K562 (cell line): Measurements from ENCODE around the gene PTTG1IP. TPM values are rescaled to one million over a fixed set of nuclear protein-coding genes. Genes with fewer than 3 reads are reported as not detected.

ENCODE experiments used
- ATF1 ChIP-seq, 2 experiments: fragments of 450-650 bp in 1 of 2; IDR thresholded peaks; 2 replicates each; pipeline ENCODE4 v1.6.1; 2016; ENCODE audit warnings: missing compliant biosample characterization in 1 of 2, missing genetic modification characterization in 1 of 2
- KAT2B ChIP-seq: IDR thresholded peaks from one replicate; pipeline ENCODE4 v1.6.1; 2012; ENCODE audit warnings: low read depth, mild to moderate bottlenecking, control low read depth, inconsistent platforms, low read length, moderate library complexity
- SMAD4 ChIP-seq: fragments of 250-450 bp; sonication (Bioruptor Pico); conservative IDR thresholded peaks from 2 replicates; pipeline ENCODE4 v1.8.0; 2021; ENCODE audit warnings: inconsistent platforms, mild to moderate bottlenecking, moderate library complexity
- XRCC5 ChIP-seq: fragments of 200-400 bp; formaldehyde crosslinking; IDR thresholded peaks from 2 replicates; pipeline ENCODE4 v1.6.1; 2017; ENCODE audit warnings: low read depth, mild to moderate bottlenecking, low read length
- polyA plus RNA-seq, 8 experiments: library from polyadenylated mRNA; depleted of rRNA in 4 of 8; stranded (reverse) in 5 of 8; unstranded in 3 of 8; fragments of >200 nt; fragmentation: Nextera tagmentation in 2 of 8; fragmentation: Illumina TruSeq in 1 of 8; extraction: Ambion mirVana in 2 of 8; extraction: Trizol in 1 of 8; gene quantifications; 2 replicates each; pipeline versions ENCODE4 v1.2.1 to v1.2.3, GENCODE V29; 2011 to 2014; ENCODE audit warnings: inconsistent platforms in 1 of 8, missing spikeins in 1 of 8
- total RNA-seq, 7 experiments: library from RNA; depleted of rRNA in 6 of 7; stranded (reverse); fragments of >200 nt in 6 of 7; fragmentation: Illumina TruSeq in 2 of 7; extraction: Trizol in 2 of 7; gene quantifications; 2 replicates each; pipeline versions ENCODE4 v1.2.1 to v1.2.3, GENCODE V29; 2011 to 2021; ENCODE audit warnings: low replicate concordance in 1 of 7
- TF ChIP-seq, protein P1 (sequence below): fragments of 250-450 bp; sonication (Bioruptor Pico); IDR thresholded peaks from 2 replicates; pipeline ENCODE4 v1.5.0; 2021
- TF ChIP-seq, protein P2 (sequence below): fragments of 250-450 bp; sonication (Bioruptor Pico); IDR thresholded peaks from 2 replicates; pipeline ENCODE4 v1.4.0; 2020; ENCODE audit warnings: mild to moderate bottlenecking, moderate library complexity
- TF ChIP-seq, protein P3 (sequence below): fragments of 200-800 bp; sonication (Bioruptor generic); IDR thresholded peaks from 2 replicates; pipeline ENCODE4 v1.6.1; 2017; ENCODE audit warnings: missing genetic modification characterization, missing compliant biosample characterization
- TF ChIP-seq, protein P4 (sequence below): fragments of 250-450 bp; sonication (Bioruptor Pico); IDR thresholded peaks from 2 replicates; pipeline ENCODE4 v1.8.0; 2022; ENCODE audit warnings: inconsistent platforms
- TF ChIP-seq, protein P5 (sequence below): sonication (generic); formaldehyde crosslinking; IDR thresholded peaks from 2 replicates; pipeline ENCODE4 v1.8.0; 2022; ENCODE audit warnings: mild to moderate bottlenecking, missing genetic modification reagents, borderline replicate concordance
- TF ChIP-seq, protein P6 (sequence below): sonication (generic); formaldehyde crosslinking; IDR thresholded peaks from 2 replicates; pipeline ENCODE4 v1.8.0; 2023; ENCODE audit warnings: missing genetic modification reagents, mild to moderate bottlenecking, borderline replicate concordance

PTTG1IP gene
- total and polyA plus RNA-seq, 9 of the 15 experiments (the other 6 are each of a cell fraction or from before 2014, with no cell fraction given): 5.0 to 99.3 (median 82.4) TPM

- TF ChIP-seq, protein P1, sequence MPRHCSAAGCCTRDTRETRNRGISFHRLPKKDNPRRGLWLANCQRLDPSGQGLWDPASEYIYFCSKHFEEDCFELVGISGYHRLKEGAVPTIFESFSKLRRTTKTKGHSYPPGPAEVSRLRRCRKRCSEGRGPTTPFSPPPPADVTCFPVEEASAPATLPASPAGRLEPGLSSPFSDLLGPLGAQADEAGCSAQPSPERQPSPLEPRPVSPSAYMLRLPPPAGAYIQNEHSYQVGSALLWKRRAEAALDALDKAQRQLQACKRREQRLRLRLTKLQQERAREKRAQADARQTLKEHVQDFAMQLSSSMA: no peak
- TF ChIP-seq, protein P2, sequence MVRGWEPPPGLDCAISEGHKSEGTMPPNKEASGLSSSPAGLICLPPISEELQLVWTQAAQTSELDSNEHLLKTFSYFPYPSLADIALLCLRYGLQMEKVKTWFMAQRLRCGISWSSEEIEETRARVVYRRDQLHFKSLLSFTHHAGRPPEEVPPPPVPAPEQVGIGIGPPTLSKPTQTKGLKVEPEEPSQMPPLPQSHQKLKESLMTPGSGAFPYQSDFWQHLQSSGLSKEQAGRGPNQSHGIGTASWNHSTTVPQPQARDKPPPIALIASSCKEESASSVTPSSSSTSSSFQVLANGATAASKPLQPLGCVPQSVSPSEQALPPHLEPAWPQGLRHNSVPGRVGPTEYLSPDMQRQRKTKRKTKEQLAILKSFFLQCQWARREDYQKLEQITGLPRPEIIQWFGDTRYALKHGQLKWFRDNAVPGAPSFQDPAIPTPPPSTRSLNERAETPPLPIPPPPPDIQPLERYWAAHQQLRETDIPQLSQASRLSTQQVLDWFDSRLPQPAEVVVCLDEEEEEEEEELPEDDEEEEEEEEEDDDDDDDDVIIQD: no peak
- TF ChIP-seq, protein P3, sequence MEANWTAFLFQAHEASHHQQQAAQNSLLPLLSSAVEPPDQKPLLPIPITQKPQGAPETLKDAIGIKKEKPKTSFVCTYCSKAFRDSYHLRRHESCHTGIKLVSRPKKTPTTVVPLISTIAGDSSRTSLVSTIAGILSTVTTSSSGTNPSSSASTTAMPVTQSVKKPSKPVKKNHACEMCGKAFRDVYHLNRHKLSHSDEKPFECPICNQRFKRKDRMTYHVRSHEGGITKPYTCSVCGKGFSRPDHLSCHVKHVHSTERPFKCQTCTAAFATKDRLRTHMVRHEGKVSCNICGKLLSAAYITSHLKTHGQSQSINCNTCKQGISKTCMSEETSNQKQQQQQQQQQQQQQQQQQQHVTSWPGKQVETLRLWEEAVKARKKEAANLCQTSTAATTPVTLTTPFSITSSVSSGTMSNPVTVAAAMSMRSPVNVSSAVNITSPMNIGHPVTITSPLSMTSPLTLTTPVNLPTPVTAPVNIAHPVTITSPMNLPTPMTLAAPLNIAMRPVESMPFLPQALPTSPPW: no peak
- TF ChIP-seq, protein P4, sequence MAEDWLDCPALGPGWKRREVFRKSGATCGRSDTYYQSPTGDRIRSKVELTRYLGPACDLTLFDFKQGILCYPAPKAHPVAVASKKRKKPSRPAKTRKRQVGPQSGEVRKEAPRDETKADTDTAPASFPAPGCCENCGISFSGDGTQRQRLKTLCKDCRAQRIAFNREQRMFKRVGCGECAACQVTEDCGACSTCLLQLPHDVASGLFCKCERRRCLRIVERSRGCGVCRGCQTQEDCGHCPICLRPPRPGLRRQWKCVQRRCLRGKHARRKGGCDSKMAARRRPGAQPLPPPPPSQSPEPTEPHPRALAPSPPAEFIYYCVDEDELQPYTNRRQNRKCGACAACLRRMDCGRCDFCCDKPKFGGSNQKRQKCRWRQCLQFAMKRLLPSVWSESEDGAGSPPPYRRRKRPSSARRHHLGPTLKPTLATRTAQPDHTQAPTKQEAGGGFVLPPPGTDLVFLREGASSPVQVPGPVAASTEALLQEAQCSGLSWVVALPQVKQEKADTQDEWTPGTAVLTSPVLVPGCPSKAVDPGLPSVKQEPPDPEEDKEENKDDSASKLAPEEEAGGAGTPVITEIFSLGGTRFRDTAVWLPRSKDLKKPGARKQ (CRISPR knock-in tag): no peak
- TF ChIP-seq ATF1 (CRISPR knock-in tag; IDR thresholded peaks at IDR 0.05) (no peak), ATF1 (tag; IDR thresholded peaks at IDR 0.05) (peak; percentile 19; the same call in 1 of the 2 replicates), XRCC5 (peak; percentile 86; the same call in 1 of the 2 replicates), KAT2B (no peak), SMAD4 (CRISPR knock-in tag) (no peak)
- TF ChIP-seq, protein P5, sequence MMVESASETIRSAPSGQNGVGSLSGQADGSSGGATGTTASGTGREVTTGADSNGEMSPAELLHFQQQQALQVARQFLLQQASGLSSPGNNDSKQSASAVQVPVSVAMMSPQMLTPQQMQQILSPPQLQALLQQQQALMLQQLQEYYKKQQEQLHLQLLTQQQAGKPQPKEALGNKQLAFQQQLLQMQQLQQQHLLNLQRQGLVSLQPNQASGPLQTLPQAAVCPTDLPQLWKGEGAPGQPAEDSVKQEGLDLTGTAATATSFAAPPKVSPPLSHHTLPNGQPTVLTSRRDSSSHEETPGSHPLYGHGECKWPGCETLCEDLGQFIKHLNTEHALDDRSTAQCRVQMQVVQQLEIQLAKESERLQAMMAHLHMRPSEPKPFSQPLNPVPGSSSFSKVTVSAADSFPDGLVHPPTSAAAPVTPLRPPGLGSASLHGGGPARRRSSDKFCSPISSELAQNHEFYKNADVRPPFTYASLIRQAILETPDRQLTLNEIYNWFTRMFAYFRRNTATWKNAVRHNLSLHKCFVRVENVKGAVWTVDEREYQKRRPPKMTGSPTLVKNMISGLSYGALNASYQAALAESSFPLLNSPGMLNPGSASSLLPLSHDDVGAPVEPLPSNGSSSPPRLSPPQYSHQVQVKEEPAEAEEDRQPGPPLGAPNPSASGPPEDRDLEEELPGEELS (CRISPR knock-in tag): no peak
- TF ChIP-seq, protein P6, sequence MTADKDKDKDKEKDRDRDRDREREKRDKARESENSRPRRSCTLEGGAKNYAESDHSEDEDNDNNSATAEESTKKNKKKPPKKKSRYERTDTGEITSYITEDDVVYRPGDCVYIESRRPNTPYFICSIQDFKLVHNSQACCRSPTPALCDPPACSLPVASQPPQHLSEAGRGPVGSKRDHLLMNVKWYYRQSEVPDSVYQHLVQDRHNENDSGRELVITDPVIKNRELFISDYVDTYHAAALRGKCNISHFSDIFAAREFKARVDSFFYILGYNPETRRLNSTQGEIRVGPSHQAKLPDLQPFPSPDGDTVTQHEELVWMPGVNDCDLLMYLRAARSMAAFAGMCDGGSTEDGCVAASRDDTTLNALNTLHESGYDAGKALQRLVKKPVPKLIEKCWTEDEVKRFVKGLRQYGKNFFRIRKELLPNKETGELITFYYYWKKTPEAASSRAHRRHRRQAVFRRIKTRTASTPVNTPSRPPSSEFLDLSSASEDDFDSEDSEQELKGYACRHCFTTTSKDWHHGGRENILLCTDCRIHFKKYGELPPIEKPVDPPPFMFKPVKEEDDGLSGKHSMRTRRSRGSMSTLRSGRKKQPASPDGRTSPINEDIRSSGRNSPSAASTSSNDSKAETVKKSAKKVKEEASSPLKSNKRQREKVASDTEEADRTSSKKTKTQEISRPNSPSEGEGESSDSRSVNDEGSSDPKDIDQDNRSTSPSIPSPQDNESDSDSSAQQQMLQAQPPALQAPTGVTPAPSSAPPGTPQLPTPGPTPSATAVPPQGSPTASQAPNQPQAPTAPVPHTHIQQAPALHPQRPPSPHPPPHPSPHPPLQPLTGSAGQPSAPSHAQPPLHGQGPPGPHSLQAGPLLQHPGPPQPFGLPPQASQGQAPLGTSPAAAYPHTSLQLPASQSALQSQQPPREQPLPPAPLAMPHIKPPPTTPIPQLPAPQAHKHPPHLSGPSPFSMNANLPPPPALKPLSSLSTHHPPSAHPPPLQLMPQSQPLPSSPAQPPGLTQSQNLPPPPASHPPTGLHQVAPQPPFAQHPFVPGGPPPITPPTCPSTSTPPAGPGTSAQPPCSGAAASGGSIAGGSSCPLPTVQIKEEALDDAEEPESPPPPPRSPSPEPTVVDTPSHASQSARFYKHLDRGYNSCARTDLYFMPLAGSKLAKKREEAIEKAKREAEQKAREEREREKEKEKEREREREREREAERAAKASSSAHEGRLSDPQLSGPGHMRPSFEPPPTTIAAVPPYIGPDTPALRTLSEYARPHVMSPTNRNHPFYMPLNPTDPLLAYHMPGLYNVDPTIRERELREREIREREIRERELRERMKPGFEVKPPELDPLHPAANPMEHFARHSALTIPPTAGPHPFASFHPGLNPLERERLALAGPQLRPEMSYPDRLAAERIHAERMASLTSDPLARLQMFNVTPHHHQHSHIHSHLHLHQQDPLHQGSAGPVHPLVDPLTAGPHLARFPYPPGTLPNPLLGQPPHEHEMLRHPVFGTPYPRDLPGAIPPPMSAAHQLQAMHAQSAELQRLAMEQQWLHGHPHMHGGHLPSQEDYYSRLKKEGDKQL: 0 out of 2 replicates have a peak, but pooled peaks have one; percentile 45
Observed at GRCh38 chr21:44911384-44912157, 38.1 kb upstream of the PTTG1IP start (continued).
